ENCODE results near the gene BCAS3. TPM values are rescaled to one million over a fixed set of nuclear protein-coding genes. Genes with fewer than 3 reads are reported as not detected.
A peak's percentile ranks its signal among the peaks of the same experiment; 100 is the strongest.
"Not testable (repeated sequence)": the region's sequence is repeated elsewhere in the genome, so short reads cannot be mapped to it uniquely, and the experiment has no call there.

The BCAS3 gene
- total and polyA plus RNA-seq, 11 donors, result 4.5 to 23.5 (median 17.9) TPM

DNA sequence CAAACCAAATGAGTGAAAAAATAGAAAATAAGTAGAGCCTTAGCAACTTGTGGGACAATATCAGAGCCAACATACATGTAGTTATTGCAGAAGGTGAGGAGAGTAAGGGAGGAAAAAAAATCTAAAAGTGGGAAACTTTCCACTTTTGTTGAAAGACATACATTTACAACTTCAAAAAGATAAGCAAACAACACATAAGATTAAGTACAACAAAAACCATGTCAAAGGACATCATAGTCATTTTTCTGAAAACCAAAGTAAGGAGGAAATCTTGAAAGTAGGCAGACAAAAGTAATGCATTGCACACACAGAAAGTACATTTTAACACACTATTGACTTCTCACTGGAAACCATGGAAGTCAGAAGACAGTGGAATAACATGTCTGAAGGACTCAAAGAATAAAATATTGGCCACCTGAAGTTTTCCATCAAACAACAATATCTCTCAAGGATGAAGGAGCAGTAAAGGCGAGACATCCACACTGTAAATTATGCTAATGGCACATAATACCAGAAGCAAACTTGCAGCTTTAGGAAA is 291.9 kb downstream of the BCAS3 start:
- H3K36me3 ChIP-seq, result no peaks in the 10 kb centered on the region
- H3K9me3 ChIP-seq, result peaks cover 0 to 23% (median 4%) of the 10 kb centered on the region in 12 donors
- no peak for ATAC-seq
- H3K4me3 ChIP-seq, result no peak overlapping the region
- intact Hi-C loops (cut with DNase I), result loop anchor here in 2 of 10 donors (10.0 kb wide), 2 partner anchors 255 to 585 kb away; no protein-coding TSS in a partner anchor
- H3K27ac ChIP-seq, result no peak overlapping the region
- 95 to 99% (median 98%) methylated on average over 1 of the region's 1 CpG for whole genome bisulfite sequencing, 4 donors
- peaks cover 0 to 3% (median 0%) of the 10 kb centered on the region in 12 donors for H3K4me1 ChIP-seq
- no peaks in the 10 kb centered on the region for H3K27me3 ChIP-seq
- TF ChIP-seq CTCF (IDR thresholded peaks at IDR 0.05), result no peak
- TF ChIP-seq POLR2A (IDR thresholded peaks at IDR 0.05), result no peak
- no peak for DNase-seq

- intact Hi-C loops (cut with DNase I), result loop anchor here in 1 of 10 donors (10.0 kb wide), 1 partner anchor 584 kb away; no protein-coding TSS in a partner anchor
- no peak for ATAC-seq
- H3K9me3 ChIP-seq, result peaks cover 0 to 18% (median 4%) of the 10 kb centered on the region in 12 donors
Observed at GRCh38 chr17:60970741-60971140, 293.1 kb downstream of the BCAS3 start.

GRCh38 chr17:60971515-60972369 is 294.1 kb downstream of the BCAS3 start:
- WGBS, 4 donors, result 53 to 59% (median 56%) methylated on average over 6 of the region's 6 CpGs
- H3K4me1 ChIP-seq, result peaks cover 0 to 3% (median 0%) of the 10 kb centered on the region in 12 donors
- H3K27me3 ChIP-seq, result no peaks in the 10 kb centered on the region
- ATAC-seq (peak in 2 of 4 donors; percentile 42 to 46), DNase-seq (peak in 2 of 5 donors; percentile 20 to 29)
- no peak overlapping the region for H3K27ac ChIP-seq
- no peak for TF ChIP-seq POLR2A (IDR thresholded peaks at IDR 0.05)
- TF ChIP-seq CTCF (IDR thresholded peaks at IDR 0.05), result peak; percentile 16 to 68 (median 54)
- H3K4me3 ChIP-seq, result no peak overlapping the region
- intact Hi-C loops (cut with DNase I), result loop anchor here in 1 of 10 donors (10.0 kb wide), 1 partner anchor 583 kb away; no protein-coding TSS in a partner anchor
- peaks cover 0 to 15% (median 3%) of the 10 kb centered on the region in 12 donors for H3K9me3 ChIP-seq
- H3K36me3 ChIP-seq, result no peaks in the 10 kb centered on the region

More at GRCh38 chr17:60970741-60971140, 293.1 kb downstream of the BCAS3 start:
- Histone ChIP-seq H3K27me3 (no peaks in the 10 kb centered on the region), H3K36me3 (no peaks in the 10 kb centered on the region), H3K4me3 (no peak overlapping the region), H3K4me1 (peaks cover 0 to 3% (median 0%) of the 10 kb centered on the region in 12 donors), H3K27ac (no peak overlapping the region)
- TF ChIP-seq CTCF (IDR thresholded peaks at IDR 0.05) (no peak), POLR2A (IDR thresholded peaks at IDR 0.05) (no peak)
- no peak for DNase-seq

- not testable (repeated sequence) for H3K4me3 ChIP-seq, H3K4me1 ChIP-seq, H3K27ac ChIP-seq, H3K27me3 ChIP-seq, H3K9me3 ChIP-seq, DNase-seq, ATAC-seq, H3K36me3 ChIP-seq
- intact Hi-C loops (cut with DNase I), result loop anchor here in 1 of 10 donors (10.0 kb wide), 1 partner anchor 578 kb away; no protein-coding TSS in a partner anchor
- WGBS, 4 donors, result 91 to 99% (median 96%) methylated on average over 11 to 21 of the region's 23 CpGs
Observed at GRCh38 chr17:60976861-60977260, 299.2 kb downstream of the BCAS3 start.

Data from heart left ventricle (tissue), 16 donors.